Kidney (tissue), 22 donors: Measurements from ENCODE around the gene AOC2. TPM values are rescaled to one million over a fixed set of nuclear protein-coding genes. Genes with fewer than 3 reads are reported as not detected.

Experiments
- DNase-seq, 5 donors: peaks; one replicate each; pipeline ENCODE4 v3.0.0-alpha.2; 2013 to 2020
- FAIRE-seq: peaks from 2 replicates; lab custom pipeline; 2012; peaks lifted over from hg19 to GRCh38; lab: Jason Lieb, UNC
- H3K27ac ChIP-seq, 2 donors: one replicate each; pipeline ENCODE4 v1.7.0; 2013; ENCODE audit warnings: low read depth in 2 of 2, low read length in 2 of 2, inconsistent platforms in 1 of 2
- H3K27me3 ChIP-seq: one replicate; pipeline ENCODE4 v1.7.1; 2013; ENCODE audit warnings: low read length, inconsistent platforms; ENCODE audit not compliant: control insufficient read depth, insufficient read depth
- H3K36me3 ChIP-seq, 3 donors: one replicate each; pipeline versions ENCODE4 v1.7.0 to v1.7.1; 2013; ENCODE audit warnings: low read length in 3 of 3, control low read depth in 1 of 3, inconsistent platforms in 1 of 3; ENCODE audit not compliant: insufficient read depth in 3 of 3, control insufficient read depth in 2 of 3
- H3K4me1 ChIP-seq, 3 donors: one replicate each; pipeline versions ENCODE4 v1.7.0 to v1.7.1; 2013; ENCODE audit warnings: low read length in 3 of 3, inconsistent platforms in 1 of 3, low read depth in 1 of 3; ENCODE audit not compliant: control insufficient read depth in 2 of 3, insufficient read depth in 2 of 3
- H3K4me3 ChIP-seq, 3 donors: one replicate each; pipeline versions ENCODE4 v1.7.0 to v1.8.1; 2013; ENCODE audit warnings: low read length in 3 of 3, control low read depth in 1 of 3, inconsistent platforms in 1 of 3
- H3K9ac ChIP-seq, 3 donors: one replicate each; pipeline versions ENCODE4 v1.7.0 to v1.7.1; 2013; ENCODE audit warnings: low read length in 3 of 3, control low read depth in 1 of 3, inconsistent platforms in 1 of 3
- H3K9me3 ChIP-seq, 3 donors: one replicate each; pipeline versions ENCODE4 v1.7.0 to v1.7.1; 2013; ENCODE audit warnings: low read length in 3 of 3, control low read depth in 1 of 3, inconsistent platforms in 1 of 3; ENCODE audit not compliant: control insufficient read depth in 2 of 3, insufficient read depth in 1 of 3
- CTCF ChIP-seq: IDR thresholded peaks from 3 replicates; pipeline ENCODE4 v1.5.1; 2012; ENCODE audit warnings: mild to moderate bottlenecking, moderate library complexity, borderline replicate concordance; ENCODE audit not compliant: insufficient read depth; ENCODE audit errors: extremely low read depth
- intact Hi-C: fragments of 100-400 bp; cut with DNase I; formaldehyde crosslinking; loops from one replicate; pipeline ENCODE4 v1.11.1; 2022
- long read RNA-seq, 10 donors: library from polyadenylated mRNA in 1 of 10; unstranded in 1 of 10; transcript quantifications; one replicate each; pipeline ENCODE4 v2.0.0 and lab custom pipeline, GENCODE V29; 2021 to 2026
- polyA plus RNA-seq: library from polyadenylated mRNA; stranded (reverse); fragments of 350-450 nt; fragmentation: Illumina TruSeq; extraction: RNeasy Lipid Tissue Mini Kit (QIAGEN cat#74804); gene quantifications from one replicate; pipeline ENCODE4 v1.2.3, GENCODE V29; 2014; ENCODE audit warnings: low read depth, low replicate concordance; ENCODE audit not compliant: insufficient read depth
- total RNA-seq: library from RNA; stranded (reverse); fragmentation: NEBNext Ultra II Directional; extraction: Animal tissue kit (Norgen Biotek cat#: 25700); gene quantifications from one replicate; pipeline ENCODE4 v1.2.1, GENCODE V29; 2021
- donor health status: control.
- donor health status: control.
- donor health status: control.
- donor health status: control.
- donor health status: control.
- donor health status: DM: yes; HTN: yes; CAD: no.
- donor health status: Normal renal cell carcinoma (clear cell type).

The AOC2 gene
- 1.2 TPM for total RNA-seq
- 0.58 TPM for polyA plus RNA-seq
- long read RNA-seq, donor 1, partial matches to known transcripts: 0 of 1 reads
- long read RNA-seq, donor 1, other reads (novel, unspliced or antisense): 0 of 1 reads
- long read RNA-seq, donor 2: 0 reads
- long read RNA-seq, donor 3, partial matches to known transcripts: 0 of 1 reads
- long read RNA-seq, donor 3, other reads (novel, unspliced or antisense): 0 of 1 reads
- long read RNA-seq, donor 4: 0 reads
- long read RNA-seq, donor 5: 0 reads
- long read RNA-seq, donor 6: 0 reads
- long read RNA-seq, donor 7: 0 reads
- long read RNA-seq, donor 8: 0 reads
- long read RNA-seq, donor 9: 0 reads
- long read RNA-seq, donor 10: 0 reads

GRCh38 chr17:42844271-42844670 lies at the start of gene AOC2:
Gene AOC2 (plus strand): TSS chr17:42844580. CDS start chr17:42844627, 47 bp downstream.
- DNase-seq: no peak
- H3K9me3 ChIP-seq: no peaks in the 10 kb centered on the region
- no peak within 1 kb of the TSS for H3K27ac ChIP-seq
- no peak for FAIRE-seq
- intact Hi-C loops: loop anchor here (5.0 kb wide), 1 partner anchor 88 kb away; no protein-coding TSS in a partner anchor
- H3K4me1 ChIP-seq: peaks cover 0 to 6% (median 4%) of the 10 kb centered on the region in 3 donors
- no peak for TF ChIP-seq CTCF
- H3K36me3 ChIP-seq: peaks cover 9 to 32% (median 31%) of the 10 kb centered on the region in 3 donors
- peak within 1 kb of the TSS in 1 of 3 donors; percentile 10 for H3K9ac ChIP-seq
- no peaks in the 10 kb centered on the region for H3K27me3 ChIP-seq
- H3K4me3 ChIP-seq: no peak within 1 kb of the TSS

GRCh38 chr17:42795061-42795460 lies 49.3 kb upstream of the AOC2 start:
- TF ChIP-seq CTCF: no peak
- Histone ChIP-seq H3K4me3 (no peak overlapping the region), H3K36me3 (no peaks in the 10 kb centered on the region), H3K4me1 (peaks cover 0 to 21% (median 13%) of the 10 kb centered on the region in 3 donors), H3K27ac (peak overlapping the region; percentile 33 to 90), H3K9ac (no peak overlapping the region), H3K27me3 (no peaks in the 10 kb centered on the region), H3K9me3 (no peaks in the 10 kb centered on the region)
- intact Hi-C loops: no loop called here
- DNase-seq: no peak
- FAIRE-seq: no peak

- Histone ChIP-seq H3K27me3 (no peaks in the 10 kb centered on the region), H3K36me3 (no peaks in the 10 kb centered on the region), H3K27ac (peak overlapping the region; percentile 90 to 97), H3K9ac (no peak overlapping the region), H3K4me1 (peaks cover 0 to 21% (median 13%) of the 10 kb centered on the region in 3 donors), H3K9me3 (no peaks in the 10 kb centered on the region), H3K4me3 (no peak overlapping the region)
- DNase-seq (no peak), FAIRE-seq (no peak)
- TF ChIP-seq CTCF: no peak
- intact Hi-C loops: no loop called here
Observed at GRCh38 chr17:42795465-42795864, 48.9 kb upstream of the AOC2 start.
